AG09319 (cell line): ENCODE data around the gene POU6F2.

ENCODE experiments used
- DNase-seq: peaks from one replicate; pipeline ENCODE4 v3.0.0-alpha.2; 2010; ENCODE audit warnings: low read depth; ENCODE audit errors: extremely low read depth
- TF ChIP-seq, protein P1 (sequence below): IDR thresholded peaks from 2 replicates; pipeline ENCODE4 v1.5.1; 2011; ENCODE audit warnings: low read depth, mild to moderate bottlenecking, inconsistent platforms, low read length, moderate library complexity

POU6F2 gene

GRCh38 chr7:39211581-39211980 lies 233.9 kb downstream of the POU6F2 start:
- TF ChIP-seq, protein P1, sequence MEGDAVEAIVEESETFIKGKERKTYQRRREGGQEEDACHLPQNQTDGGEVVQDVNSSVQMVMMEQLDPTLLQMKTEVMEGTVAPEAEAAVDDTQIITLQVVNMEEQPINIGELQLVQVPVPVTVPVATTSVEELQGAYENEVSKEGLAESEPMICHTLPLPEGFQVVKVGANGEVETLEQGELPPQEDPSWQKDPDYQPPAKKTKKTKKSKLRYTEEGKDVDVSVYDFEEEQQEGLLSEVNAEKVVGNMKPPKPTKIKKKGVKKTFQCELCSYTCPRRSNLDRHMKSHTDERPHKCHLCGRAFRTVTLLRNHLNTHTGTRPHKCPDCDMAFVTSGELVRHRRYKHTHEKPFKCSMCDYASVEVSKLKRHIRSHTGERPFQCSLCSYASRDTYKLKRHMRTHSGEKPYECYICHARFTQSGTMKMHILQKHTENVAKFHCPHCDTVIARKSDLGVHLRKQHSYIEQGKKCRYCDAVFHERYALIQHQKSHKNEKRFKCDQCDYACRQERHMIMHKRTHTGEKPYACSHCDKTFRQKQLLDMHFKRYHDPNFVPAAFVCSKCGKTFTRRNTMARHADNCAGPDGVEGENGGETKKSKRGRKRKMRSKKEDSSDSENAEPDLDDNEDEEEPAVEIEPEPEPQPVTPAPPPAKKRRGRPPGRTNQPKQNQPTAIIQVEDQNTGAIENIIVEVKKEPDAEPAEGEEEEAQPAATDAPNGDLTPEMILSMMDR, result no peak
- DNase-seq, result no peak

DNA sequence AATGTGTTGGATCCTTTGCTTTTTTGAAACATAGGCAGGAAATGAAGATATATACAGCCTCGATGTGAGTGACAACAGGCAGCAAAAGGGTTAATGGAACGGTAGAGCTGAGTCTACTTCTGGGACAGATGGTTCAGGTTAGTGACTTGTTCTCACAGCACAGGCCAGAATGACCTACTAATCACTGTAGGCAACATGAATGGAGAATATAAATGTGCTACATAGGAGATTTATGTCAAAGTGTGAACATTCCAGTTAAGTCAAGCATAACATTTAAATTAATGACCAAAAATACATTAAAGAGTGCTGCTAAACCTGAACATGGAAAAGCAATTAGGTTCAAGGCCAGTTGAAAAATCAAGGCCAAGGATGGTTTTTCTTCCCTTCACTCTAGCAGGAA lies 235.2 kb downstream of the POU6F2 start:
- TF ChIP-seq, protein P1, result no peak

GRCh38 chr7:39217783-39218182 lies 240.1 kb downstream of the POU6F2 start:
- TF ChIP-seq, protein P1, result no peak
- DNase-seq, result no peak

More for the DNA sequence above, 235.2 kb downstream of the POU6F2 start:
- DNase-seq, result no peak

- no peak for DNase-seq
- TF ChIP-seq, protein P1, result no peak
Observed at GRCh38 chr7:39219869-39220268, 242.2 kb downstream of the POU6F2 start.

DNA sequence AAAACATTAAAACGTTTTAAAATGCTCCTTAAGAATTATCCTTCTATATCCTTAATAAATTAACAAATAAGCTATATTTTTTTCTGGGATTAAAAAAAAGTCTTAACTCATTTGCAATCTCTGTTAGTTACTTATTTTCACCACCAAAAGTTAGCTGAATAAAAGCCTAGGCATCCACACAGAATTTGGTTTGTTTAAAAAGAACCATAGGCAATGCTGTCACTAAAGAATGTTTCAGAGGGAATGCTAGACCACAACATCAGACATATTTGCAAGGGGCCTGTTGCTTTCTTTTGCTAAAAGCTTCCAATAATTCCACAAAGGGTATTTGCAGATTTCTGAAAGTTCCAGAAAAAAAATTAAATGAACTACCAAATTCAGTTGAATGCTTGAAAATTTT lies 244.2 kb downstream of the POU6F2 start:
- DNase-seq, result no peak
- TF ChIP-seq, protein P1, result no peak

DNA sequence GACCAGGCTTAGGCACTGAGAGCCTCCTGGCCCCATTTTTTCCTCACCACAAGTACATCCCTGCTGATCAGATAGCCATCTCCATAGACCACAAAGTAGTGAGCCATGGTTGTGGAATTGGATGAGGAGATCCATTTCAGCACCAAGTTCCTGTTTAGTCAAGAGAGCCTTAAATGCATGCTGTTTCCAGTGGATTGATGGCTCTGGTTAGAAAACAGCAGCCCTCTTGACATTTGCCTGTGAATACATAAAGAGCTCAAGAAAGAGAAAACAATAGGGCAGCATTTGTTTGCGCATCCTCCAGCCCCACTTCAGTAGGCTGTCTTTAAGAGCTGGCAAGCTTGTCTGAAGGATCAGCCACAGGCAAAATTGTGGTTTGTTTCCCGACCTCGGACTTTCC lies 251.2 kb downstream of the POU6F2 start:
- TF ChIP-seq, protein P1, result no peak
- no peak for DNase-seq

DNA sequence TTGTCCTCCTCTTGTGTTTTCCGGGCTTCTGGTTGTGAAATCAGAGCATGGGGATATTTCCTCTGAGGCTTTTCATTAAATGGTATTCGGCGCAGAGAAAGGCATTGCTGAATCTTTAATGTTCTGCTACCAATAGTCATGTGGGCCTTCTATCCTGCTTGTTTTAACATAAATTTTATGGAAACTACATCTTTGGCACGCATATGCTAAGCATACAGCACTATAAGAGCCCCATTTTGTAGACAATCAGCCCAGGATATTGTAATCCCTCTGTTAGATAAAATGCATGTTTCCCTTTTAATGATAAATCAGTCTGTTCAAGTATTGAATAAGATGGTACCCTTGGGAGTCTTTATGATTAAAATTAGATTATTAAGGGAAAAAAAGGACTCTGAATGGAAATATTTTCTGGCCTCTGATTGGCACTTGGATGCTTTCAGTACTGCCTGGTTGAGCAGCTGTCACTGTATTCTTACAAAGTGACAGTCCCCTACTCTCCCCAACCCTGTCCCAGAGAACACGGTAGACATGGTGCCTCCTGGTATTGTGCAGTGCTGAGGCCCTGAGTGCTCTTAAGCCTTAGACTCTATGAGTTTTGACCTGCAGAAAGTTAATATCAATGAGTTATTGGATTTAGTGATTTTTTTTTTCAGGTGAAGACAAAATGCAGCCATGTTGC lies 256.3 kb downstream of the POU6F2 start:
- no peak for DNase-seq
- TF ChIP-seq, protein P1, result no peak
